B cell (primary cell): ENCODE measurements around the gene ZMYND19. TPM values are rescaled to one million over a fixed set of nuclear protein-coding genes. Genes with fewer than 3 reads are reported as not detected.

Source experiments
- ATAC-seq: fragments of 200-7000 bp; cut with Tn5 transposase; one replicate; pipeline ENCODE4 v1.10.0; 2021; ENCODE audit warnings: low read depth, mild to moderate bottlenecking, moderate number of reproducible peaks, moderate library complexity
- CTCF ChIA-PET: fragments of 350-600 bp; sonication (Branson Sonifier 250); formaldehyde crosslinking; loops from one replicate; lab custom pipeline; 2021; ENCODE audit warnings: antibody characterized with exemption, inconsistent platforms; lab: Charles Lee
- POLR2A ChIA-PET: fragments of 350-600 bp; sonication (Branson Sonifier 250); formaldehyde crosslinking; loops from one replicate; lab custom pipeline; 2021; ENCODE audit warnings: antibody characterized with exemption; lab: Charles Lee
- DNase-seq: peaks from one replicate; pipeline ENCODE4 v3.0.0; 2013
- H2AFZ ChIP-seq: 2 replicates; pipeline ENCODE4 v1.6.1; 2012; ENCODE audit warnings: mild to moderate bottlenecking, low read depth, low read length; ENCODE audit not compliant: insufficient read depth, poor library complexity, severe bottlenecking
- H3K27ac ChIP-seq, 2 donors: 1 replicate in 1 of 2; 2 replicates in 1 of 2; pipeline ENCODE4 v1.5.1; 2012 to 2013; ENCODE audit warnings: low read length in 2 of 2, mild to moderate bottlenecking in 2 of 2, moderate library complexity in 1 of 2
- H3K27me3 ChIP-seq, 4 experiments: fragments of 200-600 bp in 1 of 4; sonication (generic) in 1 of 4; replicated peaks in 1 of 4; 1 replicate in 2 of 4; 2 replicates in 2 of 4; pipeline versions ENCODE4 v1.6.1 to v1.7.0; 2013 to 2016; ENCODE audit warnings: low read length in 3 of 4, mild to moderate bottlenecking in 2 of 4, mixed read lengths in 1 of 4, moderate library complexity in 1 of 4; ENCODE audit not compliant: insufficient read depth in 4 of 4, control insufficient read depth in 3 of 4; ENCODE audit errors: control extremely low read depth in 1 of 4
- H3K36me3 ChIP-seq, 2 experiments: replicated peaks in 1 of 2; 1 replicate in 1 of 2; 2 replicates in 1 of 2; pipeline versions ENCODE4 v1.6.1 to v1.7.1; 2013; ENCODE audit warnings: low read length in 1 of 2; ENCODE audit not compliant: insufficient read depth in 2 of 2, control insufficient read depth in 1 of 2; ENCODE audit errors: control extremely low read depth in 1 of 2, extremely low read depth in 1 of 2
- H3K4me1 ChIP-seq, 2 donors: fragments of 200-600 bp in 1 of 2; sonication (generic) in 1 of 2; 1 replicate in 1 of 2; 2 replicates in 1 of 2; pipeline versions ENCODE4 v1.5.1 to v1.6.1; 2013 to 2017; ENCODE audit warnings: low read length in 2 of 2; ENCODE audit not compliant: control insufficient read depth in 2 of 2, insufficient read depth in 2 of 2
- H3K4me2 ChIP-seq: replicated peaks from 2 replicates; pipeline ENCODE3; 2012; ENCODE audit warnings: mild to moderate bottlenecking, low read depth, low read length; ENCODE audit not compliant: poor library complexity, severe bottlenecking
- H3K4me3 ChIP-seq, 5 experiments: fragments of 200-600 bp in 1 of 5; sonication (generic) in 1 of 5; 1 replicate in 3 of 5; 2 replicates in 2 of 5; pipeline versions ENCODE4 v1.5.1 to v1.7.0; 2011 to 2016; ENCODE audit warnings: low read length in 4 of 5, mild to moderate bottlenecking in 4 of 5, low read depth in 2 of 5, control low read depth in 1 of 5, moderate library complexity in 1 of 5; ENCODE audit not compliant: insufficient read depth in 1 of 5; ENCODE audit errors: control extremely low read depth in 1 of 5, extremely low read depth in 1 of 5
- H3K79me2 ChIP-seq: fragments of 200-600 bp; sonication (generic); one replicate; pipeline ENCODE4 v1.6.0; 2016; ENCODE audit warnings: low read length; ENCODE audit not compliant: control insufficient read depth, insufficient read depth
- H3K9ac ChIP-seq: fragments of 200-600 bp; sonication (generic); 2 replicates; pipeline ENCODE4 v1.6.1; 2017; ENCODE audit warnings: mild to moderate bottlenecking, low read length, moderate library complexity
- H3K9me3 ChIP-seq, 3 donors: one replicate each; pipeline versions ENCODE4 v1.6.1 to v1.7.1; 2013; ENCODE audit warnings: low read length in 2 of 3; ENCODE audit not compliant: control insufficient read depth in 2 of 3, insufficient read depth in 1 of 3; ENCODE audit errors: control extremely low read depth in 1 of 3
- H4K20me1 ChIP-seq: 2 replicates; pipeline ENCODE4 v1.6.0; 2012; ENCODE audit warnings: mild to moderate bottlenecking, low read length; ENCODE audit not compliant: insufficient read depth, control insufficient read depth, poor library complexity, severe bottlenecking
- H3K27ac Mint-ChIP-seq: one replicate; pipeline ENCODE4 v1.8.0; 2021; ENCODE audit warnings: mixed read lengths
- H3K27me3 Mint-ChIP-seq: one replicate; pipeline ENCODE4 v1.8.0; 2021; ENCODE audit warnings: mixed read lengths
- H3K4me1 Mint-ChIP-seq: one replicate; pipeline ENCODE4 v1.8.0; 2021; ENCODE audit warnings: mixed read lengths
- H3K4me3 Mint-ChIP-seq: one replicate; pipeline ENCODE4 v1.8.0; 2021; ENCODE audit warnings: mixed read lengths
- H3K9me3 Mint-ChIP-seq: one replicate; pipeline ENCODE4 v1.8.0; 2022; ENCODE audit warnings: mixed read lengths; ENCODE audit not compliant: insufficient read depth
- EZH2 ChIP-seq: IDR thresholded peaks from 2 replicates; pipeline ENCODE4 v1.6.1; 2012; ENCODE audit warnings: borderline replicate concordance, low read depth, mild to moderate bottlenecking, moderate library complexity, low read length; ENCODE audit not compliant: insufficient read depth, poor library complexity, severe bottlenecking
- WGBS: methylation state at CpG from one replicate; pipeline ENCODE4 v1.1.5; 2013; ENCODE audit warnings: missing lambda C conversion rate; ENCODE audit not compliant: insufficient coverage; 5-methylcytosine and 5-hydroxymethylcytosine counted together
- intact Hi-C: fragments of 100-400 bp; cut with micrococcal nuclease; formaldehyde crosslinking; loops from one replicate; pipeline ENCODE4 v1.10.0; 2022
- polyA plus RNA-seq: library from polyadenylated mRNA; depleted of rRNA; stranded (reverse); fragments of >200 nt; gene quantifications from 2 replicates; pipeline ENCODE4 v1.2.3, GENCODE V29; 2012
- total RNA-seq, 2 donors: library from RNA; stranded (reverse); fragments of 120-200 nt in 1 of 2; gene quantifications; 1 replicate in 1 of 2; 2 replicates in 1 of 2; pipeline versions ENCODE4 v1.2.3 to v1.2.4, GENCODE V29; 2013 to 2022
- TF ChIP-seq, protein P1 (sequence below): fragments of 200-600 bp; IDR thresholded peaks from one replicate; pipeline ENCODE4 v1.8.0; 2022; ENCODE audit warnings: antibody characterized with exemption, mild to moderate bottlenecking

The ZMYND19 gene
- total and polyA plus RNA-seq, 2 donors (not counting 1 experiment from before 2014, with no cell fraction given): 22.0 to 24.1 TPM

DNA sequence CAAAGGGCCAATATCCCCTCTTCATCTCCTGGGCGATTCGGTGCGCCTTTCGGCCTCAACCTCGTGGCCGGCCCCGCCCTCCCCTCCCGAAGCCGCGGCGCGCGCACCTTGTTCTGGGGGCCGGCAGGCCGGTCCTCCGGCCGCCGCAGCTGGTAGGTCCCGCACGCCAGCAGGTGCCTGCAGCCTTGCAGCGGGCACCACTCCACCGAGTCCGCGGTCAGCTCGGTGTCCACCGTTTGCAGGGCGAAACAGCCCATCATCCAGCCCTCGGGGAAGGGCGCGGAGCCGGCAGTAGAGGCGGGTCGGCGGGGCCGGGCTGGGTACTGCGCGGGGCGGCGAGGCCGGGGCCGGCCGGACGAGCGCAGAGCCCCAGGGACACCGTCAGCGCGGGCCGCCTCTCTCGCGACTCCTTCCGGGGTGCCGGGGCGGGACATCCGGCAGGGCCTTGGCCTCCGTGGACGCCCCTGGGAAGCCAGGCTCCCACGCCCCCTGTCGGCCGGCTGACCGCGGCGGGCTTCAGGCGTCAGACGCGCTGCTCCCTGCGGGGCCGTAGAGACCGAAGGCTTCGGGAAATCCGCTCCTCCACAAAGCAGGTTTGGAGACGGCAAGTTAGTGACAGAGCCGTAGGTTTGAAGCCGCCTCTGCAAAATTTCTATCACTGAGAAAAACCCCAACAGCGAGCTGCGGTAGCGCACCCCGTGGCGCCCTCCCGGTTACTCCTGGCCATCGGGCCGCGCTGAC is 11.6 kb downstream of the ZMYND19 start, which contains the start of gene DPH7:
Gene DPH7 (minus strand): TSS at position 408 of the 741 bp plus-strand sequence. CDS start 148 bp downstream, at position 260.
- Histone ChIP-seq H3K4me2 (peak within 1 kb of the TSS; percentile 97), H4K20me1 (peaks cover 33% of the 10 kb centered on the region), H2AFZ (peak within 1 kb of the TSS; percentile 82), H3K9ac (peak within 1 kb of the TSS; percentile 94), H3K27ac (peak within 1 kb of the TSS in 1 of 2 donors; percentile 78), H3K4me3 (peak within 1 kb of the TSS in 4 of 5 experiments; percentile 63 to 92 (median 90)), H3K36me3 (peaks cover 3 to 30% of the 10 kb centered on the region in 2 experiments), H3K27me3 (no peaks in the 10 kb centered on the region), H3K4me1 (peaks cover 18 to 30% of the 10 kb centered on the region in 2 donors), H3K9me3 (no peaks in the 10 kb centered on the region), H3K79me2 (peaks cover 41% of the 10 kb centered on the region)
- no peaks in the 10 kb centered on the region for H3K27me3 Mint-ChIP-seq
- intact Hi-C loops: loop anchor here (1.0 kb wide), 4 partner anchors 12 to 40 kb away; partner anchors contain the start of genes ARRDC1, MRPL41 and ZMYND19
- ATAC-seq: peak; percentile 97
- TF ChIP-seq, protein P1, sequence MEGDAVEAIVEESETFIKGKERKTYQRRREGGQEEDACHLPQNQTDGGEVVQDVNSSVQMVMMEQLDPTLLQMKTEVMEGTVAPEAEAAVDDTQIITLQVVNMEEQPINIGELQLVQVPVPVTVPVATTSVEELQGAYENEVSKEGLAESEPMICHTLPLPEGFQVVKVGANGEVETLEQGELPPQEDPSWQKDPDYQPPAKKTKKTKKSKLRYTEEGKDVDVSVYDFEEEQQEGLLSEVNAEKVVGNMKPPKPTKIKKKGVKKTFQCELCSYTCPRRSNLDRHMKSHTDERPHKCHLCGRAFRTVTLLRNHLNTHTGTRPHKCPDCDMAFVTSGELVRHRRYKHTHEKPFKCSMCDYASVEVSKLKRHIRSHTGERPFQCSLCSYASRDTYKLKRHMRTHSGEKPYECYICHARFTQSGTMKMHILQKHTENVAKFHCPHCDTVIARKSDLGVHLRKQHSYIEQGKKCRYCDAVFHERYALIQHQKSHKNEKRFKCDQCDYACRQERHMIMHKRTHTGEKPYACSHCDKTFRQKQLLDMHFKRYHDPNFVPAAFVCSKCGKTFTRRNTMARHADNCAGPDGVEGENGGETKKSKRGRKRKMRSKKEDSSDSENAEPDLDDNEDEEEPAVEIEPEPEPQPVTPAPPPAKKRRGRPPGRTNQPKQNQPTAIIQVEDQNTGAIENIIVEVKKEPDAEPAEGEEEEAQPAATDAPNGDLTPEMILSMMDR: peak; percentile 94
- TF ChIP-seq EZH2: no peak
- H3K4me1 Mint-ChIP-seq: peaks cover 26% of the 10 kb centered on the region
- H3K9me3 Mint-ChIP-seq: no peaks in the 10 kb centered on the region
- ChIA-PET CTCF (interaction anchor here (0.7 to 3.1 kb wide), 11 partner anchors 10 to 544 kb away, joined by 3 to 13 read pairs (median 3); partner anchors contain the start of gene EHMT1), POLR2A (interaction anchor here (0.6 to 1.1 kb wide), 4 partner anchors 12 to 137 kb away, joined by 3 to 7 read pairs (median 4); partner anchors contain the start of genes ARRDC1 and ZMYND19)
- peak within 1 kb of the TSS; percentile 80 for H3K4me3 Mint-ChIP-seq
- peak within 1 kb of the TSS; percentile 26 for H3K27ac Mint-ChIP-seq
- DNase-seq: peak; percentile 92
- WGBS: 6% methylated on average over 82 of the region's 82 CpGs
